ENCODE measurements around the gene ATF7IP.
A peak's percentile ranks its signal among the peaks of the same experiment; 100 is the strongest.

Gene ATF7IP

GRCh38 chr12:14357486-14357885 lies 8.0 kb upstream of the ATF7IP start:
- no peak for DNase-seq (ENCODE audit: low spot score in 2 of 2)
- Mint-ChIP-seq H3K9me3 (peaks cover 8% of the 10 kb centered on the region), H3K4me1 (peaks cover 7% of the 10 kb centered on the region), H3K27me3 (no peaks in the 10 kb centered on the region), H3K27ac (no peak overlapping the region), H3K36me3 (peaks cover 13% of the 10 kb centered on the region), H3K4me3 (no peak overlapping the region)
- no peak for ATAC-seq (ENCODE audit: low read depth)

- Mint-ChIP-seq H3K4me3 (peak overlapping the region; percentile 11), H3K27ac (peak overlapping the region; percentile 99), H3K36me3 (peaks cover 8% of the 10 kb centered on the region), H3K9me3 (peaks cover 4% of the 10 kb centered on the region), H3K27me3 (no peaks in the 10 kb centered on the region), H3K4me1 (peaks cover 16% of the 10 kb centered on the region)
- DNase-seq (ENCODE audit: low spot score in 2 of 2), result peak in 1 of 2 donors; percentile 58
- ATAC-seq (ENCODE audit: low read depth), result peak; percentile 42
Observed at GRCh38 chr12:14362352-14362751, 3.1 kb upstream of the ATF7IP start.

GRCh38 chr12:14364583-14365271 lies 755 bp upstream of the ATF7IP start:
- H3K4me1 Mint-ChIP-seq, result peaks cover 18% of the 10 kb centered on the region
- H3K27ac Mint-ChIP-seq, result peak overlapping the region; percentile 93
- peaks cover 13% of the 10 kb centered on the region for H3K36me3 Mint-ChIP-seq
- H3K9me3 Mint-ChIP-seq, result peaks cover 4% of the 10 kb centered on the region
- H3K4me3 Mint-ChIP-seq, result peak overlapping the region; percentile 85
- peak in 1 of 2 donors; percentile 11 for DNase-seq (ENCODE audit: low spot score in 2 of 2)
- ATAC-seq (ENCODE audit: low read depth), result no peak
- H3K27me3 Mint-ChIP-seq, result no peaks in the 10 kb centered on the region

- Mint-ChIP-seq H3K27me3 (no peaks in the 10 kb centered on the region), H3K4me1 (peaks cover 18% of the 10 kb centered on the region), H3K4me3 (peak overlapping the region; percentile 85), H3K36me3 (peaks cover 22% of the 10 kb centered on the region), H3K27ac (peak overlapping the region; percentile 93), H3K9me3 (peaks cover 4% of the 10 kb centered on the region)
- ATAC-seq (ENCODE audit: low read depth) (no peak), DNase-seq (ENCODE audit: low spot score in 2 of 2) (peak in 1 of 2 donors; percentile 9)
Observed at GRCh38 chr12:14366209-14367039, 942 bp downstream of the ATF7IP start.

GRCh38 chr12:14367040-14367661 lies 1.7 kb downstream of the ATF7IP start:
- DNase-seq (ENCODE audit: low spot score in 2 of 2) (peak in 1 of 2 donors; percentile 57), ATAC-seq (ENCODE audit: low read depth) (peak; percentile 31)
- no peaks in the 10 kb centered on the region for H3K27me3 Mint-ChIP-seq
- H3K9me3 Mint-ChIP-seq, result peaks cover 4% of the 10 kb centered on the region
- H3K27ac Mint-ChIP-seq, result peak overlapping the region; percentile 93
- H3K4me1 Mint-ChIP-seq, result peaks cover 17% of the 10 kb centered on the region
- H3K36me3 Mint-ChIP-seq, result peaks cover 21% of the 10 kb centered on the region
- peak overlapping the region; percentile 85 for H3K4me3 Mint-ChIP-seq

DNA sequence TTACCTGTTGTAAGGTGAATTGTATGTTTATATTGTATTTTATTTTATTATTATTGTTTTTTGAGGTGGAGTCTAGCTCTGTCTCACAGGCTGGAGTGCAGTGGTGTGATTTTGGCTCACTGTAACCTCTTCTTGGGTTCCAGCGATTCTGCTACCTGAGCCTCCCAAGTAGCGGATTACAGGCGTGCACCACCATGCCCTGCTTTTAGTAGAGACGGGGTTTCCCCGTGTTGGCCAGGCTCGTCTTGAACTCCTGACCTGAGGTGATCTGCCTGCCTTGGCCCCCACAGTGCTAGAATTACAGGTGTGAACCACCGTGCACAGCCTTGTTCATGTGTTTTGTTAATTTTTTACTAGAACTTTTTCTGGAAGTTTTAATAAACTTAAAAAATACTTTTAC lies 3.8 kb downstream of the ATF7IP start:
- peaks cover 25% of the 10 kb centered on the region for H3K36me3 Mint-ChIP-seq
- no peaks in the 10 kb centered on the region for H3K27me3 Mint-ChIP-seq
- H3K9me3 Mint-ChIP-seq, result peaks cover 5% of the 10 kb centered on the region
- no peak for DNase-seq (ENCODE audit: low spot score in 2 of 2)
- no peak for ATAC-seq (ENCODE audit: low read depth)
- no peak overlapping the region for H3K27ac Mint-ChIP-seq
- no peak overlapping the region for H3K4me3 Mint-ChIP-seq
- peaks cover 22% of the 10 kb centered on the region for H3K4me1 Mint-ChIP-seq

GRCh38 chr12:14373217-14373616 lies 7.7 kb downstream of the ATF7IP start:
- Mint-ChIP-seq H3K4me3 (no peak overlapping the region), H3K27ac (peak overlapping the region; percentile 89), H3K9me3 (peaks cover 2% of the 10 kb centered on the region), H3K4me1 (peaks cover 15% of the 10 kb centered on the region), H3K36me3 (peaks cover 33% of the 10 kb centered on the region), H3K27me3 (no peaks in the 10 kb centered on the region)
- ATAC-seq (ENCODE audit: low read depth) (no peak), DNase-seq (ENCODE audit: low spot score in 2 of 2) (no peak)

- no peak for ATAC-seq (ENCODE audit: low read depth)
- no peaks in the 10 kb centered on the region for H3K27me3 Mint-ChIP-seq
- H3K36me3 Mint-ChIP-seq, result peaks cover 43% of the 10 kb centered on the region
- H3K9me3 Mint-ChIP-seq, result peaks cover 13% of the 10 kb centered on the region
- H3K27ac Mint-ChIP-seq, result peak overlapping the region; percentile 15
- DNase-seq (ENCODE audit: low spot score in 2 of 2), result no peak
- H3K4me1 Mint-ChIP-seq, result peaks cover 13% of the 10 kb centered on the region
- H3K4me3 Mint-ChIP-seq, result no peak overlapping the region
Observed at GRCh38 chr12:14379508-14379907, 14.0 kb downstream of the ATF7IP start.

DNA sequence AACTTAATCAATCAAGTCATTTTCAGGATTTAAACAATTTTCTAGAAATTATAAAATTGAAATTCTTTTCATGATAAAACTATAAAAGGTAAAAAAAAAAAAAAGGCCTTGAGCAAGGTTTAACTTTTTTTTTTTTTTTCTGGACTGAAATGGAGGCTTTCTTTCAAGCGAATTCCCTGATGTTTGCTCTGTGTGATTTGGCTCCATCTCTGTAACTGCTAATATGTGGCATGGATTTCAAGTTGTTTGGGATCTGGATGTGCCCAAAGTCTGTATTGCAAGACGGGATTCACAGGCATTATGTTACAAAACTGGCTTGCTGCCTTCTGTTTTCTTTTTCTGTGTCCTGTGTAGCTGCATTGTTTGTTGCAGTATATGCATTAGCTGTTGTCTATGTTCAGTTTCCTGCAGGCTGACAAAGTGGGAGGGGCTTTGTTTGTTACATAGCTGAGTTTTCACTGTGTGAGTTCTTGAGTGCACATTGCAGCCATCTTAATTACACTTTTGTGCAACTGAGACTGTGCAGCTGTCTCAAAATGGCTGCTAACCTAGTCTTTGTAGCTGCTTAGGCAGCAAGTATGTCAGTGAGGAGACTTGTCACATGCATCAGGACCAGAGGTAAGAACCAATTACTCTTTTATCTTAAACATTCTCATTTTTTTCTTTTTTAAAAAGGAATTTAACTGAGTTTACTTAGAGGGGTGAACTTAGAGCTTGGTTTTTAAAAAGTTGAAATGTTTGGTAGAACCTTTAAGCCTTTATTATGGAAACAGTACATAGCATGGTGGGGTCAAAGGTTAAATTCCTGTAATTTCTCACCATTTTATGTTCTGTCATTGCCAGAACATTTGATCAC lies 19.5 kb downstream of the ATF7IP start:
- H3K9me3 Mint-ChIP-seq, result peaks cover 4% of the 10 kb centered on the region
- peak overlapping the region; percentile 82 for H3K27ac Mint-ChIP-seq
- H3K36me3 Mint-ChIP-seq, result peaks cover 32% of the 10 kb centered on the region
- DNase-seq (ENCODE audit: low spot score in 2 of 2), result peak; percentile 27 to 36
- peak overlapping the region; percentile 69 for H3K4me3 Mint-ChIP-seq
- peak; percentile 89 for ATAC-seq (ENCODE audit: low read depth)
- peaks cover 29% of the 10 kb centered on the region for H3K4me1 Mint-ChIP-seq
- no peaks in the 10 kb centered on the region for H3K27me3 Mint-ChIP-seq

- Mint-ChIP-seq H3K36me3 (peaks cover 33% of the 10 kb centered on the region), H3K4me3 (peak overlapping the region; percentile 66), H3K4me1 (peaks cover 40% of the 10 kb centered on the region), H3K9me3 (peaks cover 3% of the 10 kb centered on the region), H3K27me3 (no peaks in the 10 kb centered on the region), H3K27ac (peak overlapping the region; percentile 50)
- ATAC-seq (ENCODE audit: low read depth) (no peak), DNase-seq (ENCODE audit: low spot score in 2 of 2) (no peak)
Observed at GRCh38 chr12:14387219-14387871, 21.9 kb downstream of the ATF7IP start.

DNA sequence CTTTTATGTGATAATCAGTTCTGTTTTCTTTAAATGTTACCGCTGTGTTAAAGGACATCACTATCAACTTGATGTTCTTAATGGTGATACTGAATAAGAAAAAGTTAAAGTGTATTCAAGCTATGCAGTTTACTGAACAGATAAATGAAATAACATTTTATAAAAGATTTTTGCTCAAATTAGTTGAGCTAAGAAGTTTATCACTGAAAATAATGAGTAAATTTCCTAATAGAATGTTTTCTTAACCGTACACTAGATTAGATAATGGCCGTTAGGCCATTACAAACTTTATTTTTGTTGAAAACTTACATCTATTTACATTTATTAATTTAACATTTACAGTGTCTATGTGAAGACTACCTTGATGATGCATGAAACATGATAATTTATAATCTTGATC lies 25.0 kb downstream of the ATF7IP start:
- Mint-ChIP-seq H3K9me3 (no peaks in the 10 kb centered on the region), H3K36me3 (peaks cover 20% of the 10 kb centered on the region), H3K4me1 (peaks cover 35% of the 10 kb centered on the region), H3K27me3 (no peaks in the 10 kb centered on the region), H3K4me3 (no peak overlapping the region), H3K27ac (peak overlapping the region; percentile 69)
- ATAC-seq (ENCODE audit: low read depth) (no peak), DNase-seq (ENCODE audit: low spot score in 2 of 2) (no peak)

- peaks cover 37% of the 10 kb centered on the region for H3K4me1 Mint-ChIP-seq
- peaks cover 22% of the 10 kb centered on the region for H3K36me3 Mint-ChIP-seq
- H3K4me3 Mint-ChIP-seq, result peak overlapping the region; percentile 55
- H3K27ac Mint-ChIP-seq, result peak overlapping the region; percentile 69
- H3K27me3 Mint-ChIP-seq, result no peaks in the 10 kb centered on the region
- ATAC-seq (ENCODE audit: low read depth), result no peak
- H3K9me3 Mint-ChIP-seq, result no peaks in the 10 kb centered on the region
- DNase-seq (ENCODE audit: low spot score in 2 of 2), result no peak
Observed at GRCh38 chr12:14390870-14391530, 25.5 kb downstream of the ATF7IP start.

DNA sequence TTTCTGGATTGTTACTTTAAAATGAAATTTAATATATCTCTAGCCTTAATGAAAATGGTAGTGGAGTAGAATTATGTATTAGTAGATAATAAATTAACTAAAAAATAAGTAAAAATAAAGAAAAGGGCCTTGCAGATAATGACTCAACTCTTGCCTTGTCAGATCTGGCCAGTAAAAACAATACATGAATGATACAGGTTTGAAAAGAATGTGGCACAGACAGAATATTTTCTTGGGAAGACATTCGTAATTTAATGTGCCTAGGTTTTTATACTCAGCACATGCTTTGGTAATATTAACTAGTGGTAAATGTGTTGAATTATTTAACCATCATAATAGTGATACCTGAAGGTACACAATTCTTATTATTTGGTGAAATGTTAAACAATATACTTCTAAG lies 28.3 kb downstream of the ATF7IP start:
- no peaks in the 10 kb centered on the region for H3K27me3 Mint-ChIP-seq
- DNase-seq (ENCODE audit: low spot score in 2 of 2), result no peak
- H3K36me3 Mint-ChIP-seq, result peaks cover 27% of the 10 kb centered on the region
- no peak for ATAC-seq (ENCODE audit: low read depth)
- H3K4me3 Mint-ChIP-seq, result no peak overlapping the region
- H3K4me1 Mint-ChIP-seq, result peaks cover 33% of the 10 kb centered on the region
- H3K27ac Mint-ChIP-seq, result peak overlapping the region; percentile 87
- H3K9me3 Mint-ChIP-seq, result peaks cover 3% of the 10 kb centered on the region

All from memory B cell (primary cell).